ENCODE data around the gene TBC1D24. TPM values are rescaled to one million over a fixed set of nuclear protein-coding genes. Genes with fewer than 3 reads are reported as not detected.
"Not testable (repeated sequence)": the region's sequence is repeated elsewhere in the genome, so short reads cannot be mapped to it uniquely, and the experiment has no call there.

The TBC1D24 gene
- total RNA-seq, 3 donors from 2014 or later = 8.8 to 22.0 (median 16.7) TPM

- intact Hi-C loops (cut with DNase I; ENCODE audit: low total_unique reads) = no loop called here
- Histone ChIP-seq H3K27ac (peak within 1 kb of the TSS; percentile 84 to 95), H3K9me3 (no peaks in the 10 kb centered on the region), H3K27me3 (no peaks in the 10 kb centered on the region), H3K4me3 (peak within 1 kb of the TSS; percentile 55 to 95 (median 65)), H3K4me1 (no peaks in the 10 kb centered on the region), H3K36me3 (no peaks in the 10 kb centered on the region)
- peak in 2 of 3 donors; percentile 29 to 47 for TF ChIP-seq POLR2AphosphoS5 (IDR thresholded peaks at IDR 0.05)
- no peak for TF ChIP-seq POLR2A (IDR thresholded peaks at IDR 0.05)
- TF ChIP-seq CTCF (IDR thresholded peaks at IDR 0.05) = peak in 1 of 3 donors; percentile 16
- DNase-seq (ENCODE audit: low spot score in 2 of 2) = peak; percentile 90 to 95
Observed at GRCh38 chr16:2537451-2538379, 62.8 kb downstream of the TBC1D24 start, which contains the start of gene PDPK1. Gene PDPK1, plus strand, starts transcription at chr16:2538021. Its CDS starts 92 bp downstream, at chr16:2538113.

- H3K27me3 ChIP-seq; H3K36me3 ChIP-seq; H3K9me3 ChIP-seq; intact Hi-C loops (cut with DNase I; ENCODE audit: low total_unique reads); H3K27ac ChIP-seq; H3K4me1 ChIP-seq; DNase-seq (ENCODE audit: low spot score in 2 of 2): not testable (repeated sequence)
- peak overlapping the region in 2 of 3 donors; percentile 65 to 95 for H3K4me3 ChIP-seq
Observed at GRCh38 chr16:2539192-2539844, 64.4 kb downstream of the TBC1D24 start.

GRCh38 chr16:2539845-2540458 lies 65.0 kb downstream of the TBC1D24 start:
- H3K4me3 ChIP-seq = peak overlapping the region in 1 of 3 donors; percentile 23
- H3K9me3 ChIP-seq; H3K27me3 ChIP-seq; H3K27ac ChIP-seq; DNase-seq (ENCODE audit: low spot score in 2 of 2); H3K36me3 ChIP-seq; intact Hi-C loops (cut with DNase I; ENCODE audit: low total_unique reads); H3K4me1 ChIP-seq: not testable (repeated sequence)

DNA sequence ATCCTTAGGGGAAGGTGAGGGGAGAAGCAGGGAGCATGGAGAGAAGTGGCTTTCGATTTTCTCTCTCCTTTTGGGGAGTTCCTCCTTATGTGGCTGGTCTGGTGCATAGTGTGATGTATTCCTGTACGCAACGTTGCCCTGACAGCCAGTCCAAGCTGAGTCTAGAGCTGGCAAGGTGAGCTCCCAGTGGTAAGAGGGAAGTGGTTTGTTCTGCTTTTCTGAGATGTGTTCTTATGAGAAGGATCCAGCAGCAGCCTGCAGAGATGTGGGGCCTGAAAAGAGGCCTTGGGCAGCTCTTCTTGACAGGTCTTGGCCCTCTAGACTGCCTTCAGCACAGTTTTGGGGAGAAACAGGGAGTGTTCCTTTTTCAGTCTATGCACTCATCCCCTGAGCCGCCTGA lies 66.0 kb downstream of the TBC1D24 start:
- H3K9me3 ChIP-seq; DNase-seq (ENCODE audit: low spot score in 2 of 2); H3K4me3 ChIP-seq; H3K36me3 ChIP-seq; H3K27ac ChIP-seq; intact Hi-C loops (cut with DNase I; ENCODE audit: low total_unique reads); H3K4me1 ChIP-seq; H3K27me3 ChIP-seq: not testable (repeated sequence)

DNA sequence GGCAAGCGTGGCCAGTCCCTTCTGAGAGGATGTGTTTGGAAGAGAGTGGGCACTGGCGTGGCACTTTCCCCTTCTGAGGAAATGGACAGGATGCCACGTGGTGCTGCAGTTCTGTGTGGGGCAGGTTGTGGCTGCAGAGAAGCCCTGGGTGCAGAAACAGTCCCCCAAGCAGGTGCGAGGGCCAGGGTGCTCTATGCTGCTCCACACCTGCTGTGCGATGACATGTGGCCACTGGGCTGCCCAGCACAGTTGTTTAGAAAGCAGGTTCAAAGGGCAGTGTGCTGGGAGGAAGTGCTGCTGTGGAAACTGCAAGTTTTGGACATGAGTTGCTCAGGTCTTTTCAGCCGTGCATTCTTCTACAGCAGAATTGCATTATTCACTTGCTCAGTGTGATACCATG lies 66.5 kb downstream of the TBC1D24 start:
- H3K27ac ChIP-seq; intact Hi-C loops (cut with DNase I; ENCODE audit: low total_unique reads); H3K4me1 ChIP-seq; DNase-seq (ENCODE audit: low spot score in 2 of 2); H3K36me3 ChIP-seq; H3K27me3 ChIP-seq; H3K4me3 ChIP-seq; H3K9me3 ChIP-seq: not testable (repeated sequence)

- intact Hi-C loops (cut with DNase I; ENCODE audit: low total_unique reads); H3K27me3 ChIP-seq; DNase-seq (ENCODE audit: low spot score in 2 of 2); H3K27ac ChIP-seq; H3K36me3 ChIP-seq; H3K4me3 ChIP-seq; H3K9me3 ChIP-seq; H3K4me1 ChIP-seq: not testable (repeated sequence)
Observed at GRCh38 chr16:2543771-2544170, 68.8 kb downstream of the TBC1D24 start.

- intact Hi-C loops (cut with DNase I; ENCODE audit: low total_unique reads); H3K9me3 ChIP-seq; H3K27ac ChIP-seq; H3K4me3 ChIP-seq; H3K4me1 ChIP-seq; DNase-seq (ENCODE audit: low spot score in 2 of 2); H3K36me3 ChIP-seq; H3K27me3 ChIP-seq: not testable (repeated sequence)
Observed at GRCh38 chr16:2550283-2550878, 75.5 kb downstream of the TBC1D24 start.

Measured in breast epithelium (tissue), 4 donors.